ENCODE measurements around the gene PAQR9. TPM values are rescaled to one million over a fixed set of nuclear protein-coding genes. Genes with fewer than 3 reads are reported as not detected.

The PAQR9 gene
- total RNA-seq, 1 experiment from 2014 or later: not detected

DNA sequence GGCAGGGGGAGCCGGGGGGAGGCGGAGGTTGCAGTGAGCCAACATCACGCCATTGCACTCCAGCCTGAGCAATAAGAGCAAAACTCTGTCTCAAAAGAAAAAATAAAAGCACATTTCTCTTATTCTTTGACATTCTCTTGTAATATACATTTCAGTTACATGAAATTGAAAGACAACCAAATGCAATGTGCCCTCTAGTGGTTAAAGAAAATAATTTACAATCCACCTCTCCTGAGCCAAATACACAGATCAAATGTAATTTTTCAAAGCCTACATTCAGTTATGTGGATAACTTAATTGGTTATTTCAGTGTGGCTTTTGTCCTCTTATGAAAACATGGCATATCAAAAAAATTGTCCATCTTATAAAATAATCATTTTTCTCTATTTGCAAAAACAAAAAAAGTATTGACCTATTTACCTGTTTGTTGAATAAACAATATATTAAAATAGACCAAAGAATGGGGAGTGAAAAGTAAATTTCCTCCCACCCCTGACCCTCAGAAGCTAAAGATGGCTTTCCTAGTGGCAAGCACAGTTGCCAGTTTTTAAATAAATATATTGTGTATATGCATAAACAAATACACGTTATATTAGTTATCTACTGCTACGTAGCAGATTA, 23.7 kb upstream of the PAQR9 start:
- in situ Hi-C loops (cut with HindIII; ENCODE audit: low sequenced_read_pairs): loop anchor here (25.0 kb wide), 1 partner anchor 400 kb away; the partner anchor contains the start of genes ATR and PLS1
- DNase-seq (ENCODE audit: low spot score): peak; percentile 59

DNA sequence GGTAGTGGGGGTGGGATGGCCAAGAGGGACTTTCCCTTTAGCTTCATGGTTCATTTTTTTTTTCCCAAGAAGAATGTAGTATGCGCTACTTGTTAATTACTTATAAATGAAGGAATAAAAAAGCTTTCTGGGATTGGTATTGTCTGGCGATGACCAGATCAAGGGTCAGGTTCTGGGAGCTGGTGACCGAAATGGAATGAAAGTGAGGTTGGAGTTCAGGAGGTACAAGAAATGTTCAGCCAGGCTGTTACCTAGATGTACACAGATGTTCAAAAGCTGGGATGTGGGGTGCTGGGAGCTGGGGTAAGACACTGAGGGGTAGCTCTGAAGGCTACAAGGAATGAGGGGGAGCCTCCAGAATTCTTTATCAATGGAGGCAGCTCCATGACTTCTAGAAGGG, 20.8 kb upstream of the PAQR9 start:
- in situ Hi-C loops (cut with HindIII; ENCODE audit: low sequenced_read_pairs): loop anchor here (25.0 kb wide), 1 partner anchor 397 kb away; the partner anchor contains the start of genes ATR and PLS1
- no peak for DNase-seq (ENCODE audit: low spot score)

- no peak for DNase-seq (ENCODE audit: low spot score)
- in situ Hi-C loops (cut with HindIII; ENCODE audit: low sequenced_read_pairs): loop anchor here (25.0 kb wide), 1 partner anchor 396 kb away; the partner anchor contains the start of genes ATR and PLS1
These were observed 19.8 kb upstream of the PAQR9 start for GRCh38 chr3:142983318-142983717.

GRCh38 chr3:142982038-142982773, 18.7 kb upstream of the PAQR9 start:
- in situ Hi-C loops (cut with HindIII; ENCODE audit: low sequenced_read_pairs): loop anchor here (25.0 kb wide), 1 partner anchor 395 kb away; the partner anchor contains the start of genes ATR and PLS1
- no peak for DNase-seq (ENCODE audit: low spot score)

- no peak for DNase-seq (ENCODE audit: low spot score)
These were observed 17.6 kb upstream of the PAQR9 start for GRCh38 chr3:142981108-142981507.

GRCh38 chr3:142977399-142977728, 13.9 kb upstream of the PAQR9 start:
- in situ Hi-C loops (cut with HindIII; ENCODE audit: low sequenced_read_pairs): loop anchor here (25.0 kb wide), 1 partner anchor 390 kb away; the partner anchor contains the start of genes ATR and PLS1
- no peak for DNase-seq (ENCODE audit: low spot score)

More at GRCh38 chr3:142981108-142981507, 17.6 kb upstream of the PAQR9 start:
- in situ Hi-C loops (cut with HindIII; ENCODE audit: low sequenced_read_pairs): loop anchor here (25.0 kb wide), 1 partner anchor 394 kb away; the partner anchor contains the start of genes ATR and PLS1

GRCh38 chr3:142976621-142977398, 13.3 kb upstream of the PAQR9 start:
- DNase-seq (ENCODE audit: low spot score): peak; percentile 82
- in situ Hi-C loops (cut with HindIII; ENCODE audit: low sequenced_read_pairs): loop anchor here (25.0 kb wide), 1 partner anchor 390 kb away; the partner anchor contains the start of genes ATR and PLS1

DNA sequence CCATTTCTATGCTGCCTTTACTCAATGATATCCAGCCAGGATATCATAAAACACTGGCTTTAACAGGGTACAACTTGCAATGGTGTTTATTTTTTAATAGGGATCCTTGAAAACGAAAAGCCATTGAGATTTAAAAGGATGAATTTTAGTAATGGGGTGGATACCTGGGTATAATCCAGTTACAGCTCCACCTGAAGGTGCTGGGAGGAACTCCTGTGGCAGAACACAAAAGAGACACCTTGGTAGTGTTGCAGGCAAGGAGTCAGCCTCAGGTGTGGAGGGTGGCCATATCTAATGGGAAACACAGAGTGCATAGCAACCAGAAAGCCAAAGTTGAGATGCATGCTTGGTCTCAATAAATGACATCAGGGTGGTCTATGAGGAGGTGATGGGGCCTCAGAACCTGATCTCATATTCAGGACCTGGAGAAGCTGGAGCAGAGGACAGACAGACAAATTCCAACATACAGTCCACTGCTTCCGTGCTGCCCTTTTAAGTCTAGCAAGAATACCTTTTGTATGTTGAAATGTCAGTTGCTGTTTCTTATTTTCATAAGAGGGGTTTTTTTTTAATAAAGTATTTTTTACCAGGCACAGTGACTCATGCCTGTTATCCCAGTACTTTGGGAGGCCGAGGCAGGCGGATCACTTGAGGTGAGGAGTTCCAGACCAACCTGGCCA, 12.0 kb upstream of the PAQR9 start:
- in situ Hi-C loops (cut with HindIII; ENCODE audit: low sequenced_read_pairs): loop anchor here (25.0 kb wide), 1 partner anchor 388 kb away; the partner anchor contains the start of genes ATR and PLS1
- DNase-seq (ENCODE audit: low spot score): no peak

- peak; percentile 97 for DNase-seq (ENCODE audit: low spot score)
- in situ Hi-C loops (cut with HindIII; ENCODE audit: low sequenced_read_pairs): no loop called here
These were observed 9.9 kb upstream of the PAQR9 start for GRCh38 chr3:142973217-142974009.

DNA sequence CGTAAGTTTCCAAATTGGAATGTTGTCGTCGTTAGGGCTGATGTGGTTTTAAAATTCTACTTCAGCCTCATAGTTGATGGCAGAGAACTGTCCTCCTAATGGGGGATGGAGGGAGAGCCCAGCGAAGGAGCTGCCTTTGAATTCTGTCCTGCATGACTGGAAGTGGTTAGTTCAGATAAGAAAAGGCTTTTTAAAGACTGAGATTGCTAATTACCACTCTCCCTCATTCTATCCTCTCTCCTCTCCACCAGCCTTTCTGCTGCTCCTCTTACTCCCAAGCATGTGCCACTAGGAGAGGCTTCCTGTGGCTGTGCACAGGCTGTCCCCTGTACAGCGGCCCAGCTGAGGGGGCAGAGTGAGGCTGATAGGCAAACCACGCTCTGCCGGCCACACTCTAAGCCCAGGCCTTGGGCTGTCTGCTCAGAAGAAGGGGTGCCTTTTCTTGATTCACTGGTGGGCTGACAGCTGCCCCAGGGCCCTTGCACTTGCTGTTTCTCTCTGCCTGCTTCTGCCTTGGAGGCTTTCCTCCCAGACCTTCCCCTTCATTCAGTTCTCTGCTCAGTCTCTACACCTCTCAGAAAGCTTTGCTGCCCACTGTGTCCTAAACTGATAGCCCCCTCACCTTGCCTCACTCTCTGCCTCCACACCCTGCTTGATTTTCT, 8.7 kb upstream of the PAQR9 start:
- no peak for DNase-seq (ENCODE audit: low spot score)
- in situ Hi-C loops (cut with HindIII; ENCODE audit: low sequenced_read_pairs): no loop called here

DNA sequence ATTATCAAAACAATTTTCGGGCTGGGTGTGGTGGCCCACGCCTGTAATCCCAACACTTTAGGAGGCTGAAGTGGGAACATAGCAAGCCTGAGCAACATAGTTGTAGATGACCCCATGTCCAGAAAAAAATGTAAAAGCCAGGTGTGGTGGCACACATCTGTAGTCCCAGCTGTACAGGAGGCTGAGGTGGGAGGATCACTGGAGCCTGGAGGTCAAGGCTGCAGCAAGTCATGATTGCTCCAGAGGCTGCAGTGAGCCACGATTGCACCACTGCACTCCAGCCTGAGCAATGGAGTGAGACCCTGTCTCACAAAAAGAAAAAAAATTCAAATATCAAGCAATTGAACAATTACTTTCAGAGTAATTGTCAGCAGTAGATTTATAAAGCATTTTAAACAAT, 8.0 kb upstream of the PAQR9 start:
- no peak for DNase-seq (ENCODE audit: low spot score)
- in situ Hi-C loops (cut with HindIII; ENCODE audit: low sequenced_read_pairs): no loop called here

DNA sequence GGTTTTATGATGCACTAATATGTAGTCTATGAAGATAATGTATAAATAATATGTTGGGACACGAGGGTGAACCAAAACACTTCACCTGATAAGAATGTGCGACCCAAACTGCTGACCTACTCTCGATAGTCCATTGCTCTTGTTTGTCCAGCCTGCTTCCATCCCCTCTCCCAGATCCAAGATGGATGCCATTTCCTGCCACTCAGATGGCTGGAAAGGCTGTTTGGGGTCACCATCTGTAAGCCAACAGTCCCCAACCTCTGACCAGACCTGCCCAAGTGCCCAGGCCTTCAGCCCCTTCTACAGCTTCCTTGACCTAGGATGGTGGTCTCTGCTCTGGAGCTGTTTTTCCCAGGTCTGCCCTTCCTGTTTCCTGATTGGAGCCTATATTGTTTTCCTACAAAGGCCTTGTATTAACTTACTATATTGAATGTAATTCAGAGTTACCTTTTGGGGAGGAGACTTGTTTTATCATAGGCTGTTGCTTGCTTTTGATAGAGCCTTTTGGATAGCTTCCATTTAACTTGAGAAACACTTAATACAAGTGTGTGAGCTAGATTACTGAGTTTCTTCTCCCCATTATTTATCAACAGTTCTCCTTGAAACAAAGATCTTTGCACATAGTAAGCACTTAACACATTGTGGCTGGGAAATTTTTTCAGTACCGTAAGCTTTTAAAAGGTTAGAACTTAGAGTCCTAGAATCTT, 5.0 kb upstream of the PAQR9 start:
- in situ Hi-C loops (cut with HindIII; ENCODE audit: low sequenced_read_pairs): no loop called here
- DNase-seq (ENCODE audit: low spot score): no peak

DNA sequence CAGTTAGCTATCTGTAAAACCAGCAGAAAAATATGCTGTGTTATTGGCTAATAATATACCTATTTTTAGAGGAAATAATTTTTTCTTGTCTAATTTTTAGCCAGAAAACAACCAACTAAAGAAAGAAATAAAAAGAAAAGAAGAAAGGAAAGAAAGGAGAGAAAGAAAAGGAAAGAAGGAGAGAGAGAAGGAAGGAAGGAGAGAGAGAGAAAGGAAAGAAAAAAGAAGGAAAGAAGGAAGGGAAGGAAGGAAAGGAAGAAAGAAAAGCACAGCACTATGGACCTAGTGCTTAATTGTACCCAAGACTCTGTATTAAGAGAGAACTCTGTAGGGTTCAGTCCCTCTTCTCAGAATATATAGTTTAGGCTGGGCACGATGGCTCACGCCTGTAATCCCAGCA, 3.3 kb upstream of the PAQR9 start:
- DNase-seq (ENCODE audit: low spot score): no peak
- in situ Hi-C loops (cut with HindIII; ENCODE audit: low sequenced_read_pairs): no loop called here

DNA sequence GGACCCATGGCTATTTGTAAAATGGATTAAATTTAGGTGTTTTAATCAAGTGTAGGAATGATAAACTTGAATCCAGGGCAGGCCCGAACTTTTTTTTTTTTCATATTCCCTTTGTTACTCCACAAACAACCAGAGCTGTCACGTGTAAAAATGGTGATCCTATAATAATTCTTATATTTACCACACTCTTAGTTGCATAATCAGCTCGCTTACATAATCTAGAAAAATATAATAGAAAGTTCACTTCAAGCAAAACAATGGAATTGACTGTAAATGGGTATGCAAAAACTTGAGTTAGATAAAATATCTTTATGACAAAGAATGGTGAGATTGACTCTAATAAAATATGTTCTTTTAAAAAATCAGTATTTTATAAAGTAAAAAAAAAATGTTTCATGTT, 2.1 kb upstream of the PAQR9 start:
- DNase-seq (ENCODE audit: low spot score): no peak
- in situ Hi-C loops (cut with HindIII; ENCODE audit: low sequenced_read_pairs): no loop called here

DNA sequence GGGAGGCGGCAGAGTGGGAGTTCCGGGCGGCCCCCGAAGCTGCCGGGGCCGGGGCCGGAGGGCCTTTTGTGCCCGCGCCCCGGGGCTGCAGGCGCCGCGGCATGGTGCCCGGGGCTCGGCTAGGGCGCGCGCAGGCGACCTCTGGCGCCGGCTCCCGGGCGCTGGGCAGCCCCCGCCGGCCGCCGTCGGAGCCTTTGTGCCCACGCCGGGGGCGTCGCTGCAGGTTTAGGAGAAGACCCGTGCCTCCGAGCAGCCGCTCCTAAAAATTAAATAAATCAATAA, 299 bp downstream of the PAQR9 start:
- in situ Hi-C loops (cut with HindIII; ENCODE audit: low sequenced_read_pairs): no loop called here
- DNase-seq (ENCODE audit: low spot score): no peak

DNA sequence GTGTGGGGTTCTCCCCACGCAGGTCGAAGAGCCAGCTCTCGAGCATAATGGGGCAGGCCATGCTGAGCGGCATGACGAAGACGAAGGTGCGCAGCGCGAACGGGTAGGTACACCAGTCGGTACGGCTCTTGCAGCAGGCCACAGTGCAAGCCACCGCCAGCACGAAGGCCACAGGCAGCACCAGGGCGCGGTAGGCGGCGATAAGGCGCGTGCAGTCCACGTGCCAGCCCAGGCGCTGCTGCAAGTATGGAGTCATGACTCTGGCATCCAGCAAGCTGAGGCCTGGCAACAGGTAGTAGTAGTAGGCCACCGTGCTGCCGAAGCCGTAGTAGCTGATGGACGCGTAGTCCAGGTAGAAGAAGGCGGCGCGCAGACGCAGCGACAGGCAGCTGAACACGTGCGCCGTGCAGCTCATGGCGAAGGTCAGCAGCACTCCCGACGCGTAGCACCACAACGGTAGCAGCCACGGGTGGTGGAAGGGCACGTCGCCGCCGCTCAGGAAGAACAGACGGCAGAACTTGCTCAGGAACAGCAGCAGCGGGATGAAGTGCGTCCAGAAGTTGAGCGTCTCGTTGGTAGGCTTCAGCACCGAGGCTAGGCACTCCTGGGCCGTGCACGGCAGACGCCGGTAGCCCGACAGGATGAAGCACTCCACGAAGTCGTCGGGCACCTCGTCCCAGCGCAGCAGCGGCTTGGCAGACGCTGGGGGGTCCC, 797 bp downstream of the PAQR9 start:
- in situ Hi-C loops (cut with HindIII; ENCODE audit: low sequenced_read_pairs): no loop called here
- no peak for DNase-seq (ENCODE audit: low spot score)

- in situ Hi-C loops (cut with HindIII; ENCODE audit: low sequenced_read_pairs): no loop called here
These were observed 1.3 kb downstream of the PAQR9 start for GRCh38 chr3:142962175-142962519.

More at GRCh38 chr3:142962175-142962519, 1.3 kb downstream of the PAQR9 start:
- DNase-seq (ENCODE audit: low spot score): no peak

Measured in G401 (cell line).